Measurements from ENCODE around the gene LRRC26.

Gene LRRC26

DNA sequence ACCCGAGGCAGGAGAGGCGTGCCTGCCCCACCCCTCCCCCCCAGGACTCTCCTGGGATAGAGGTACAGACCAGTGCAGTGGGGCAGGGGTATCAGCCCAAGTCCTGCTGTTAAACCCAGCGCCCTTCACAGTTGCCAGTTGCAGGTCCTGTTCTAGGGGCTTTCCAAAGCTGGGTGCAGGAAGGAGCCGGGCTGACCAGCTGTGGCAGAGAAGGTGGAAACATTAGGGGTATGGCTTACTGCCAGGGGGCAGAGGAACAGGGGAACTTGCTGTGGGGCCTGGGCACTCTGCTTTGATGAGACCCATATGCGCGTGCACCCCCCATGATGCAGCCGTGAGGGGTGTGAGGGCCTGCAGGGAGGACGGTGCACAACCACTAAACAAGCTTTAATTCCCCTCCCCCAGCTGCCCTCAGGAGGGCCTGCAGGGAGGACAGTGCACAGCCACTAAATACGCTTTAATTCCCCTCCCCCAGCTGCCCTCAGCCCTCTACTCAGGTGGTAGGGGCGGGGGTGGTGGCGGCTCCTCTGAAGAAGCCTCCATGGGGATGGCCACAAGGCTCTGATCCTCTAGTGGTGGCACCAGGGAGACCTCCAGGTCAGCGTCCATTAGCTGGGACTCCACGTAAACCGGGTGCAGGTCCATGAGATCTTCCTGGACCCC lies 766 bp upstream of the LRRC26 start:
- Histone ChIP-seq H3K4me3 (replicated peaks; ENCODE audit: insufficient read depth, low read length) (no peak overlapping the region), H3K27me3 (ENCODE audit: insufficient read depth, poor library complexity, severe bottlenecking) (peaks cover 14% of the 10 kb centered on the region), H3K27ac (replicated peaks) (no peak overlapping the region)
- TF ChIP-seq GABPA (IDR thresholded peaks at IDR 0.05; ENCODE audit: low read depth) = no peak
- TF ChIP-seq POLR2AphosphoS5 (IDR thresholded peaks at IDR 0.05; ENCODE audit: low read depth) = no peak
- TF ChIP-seq SPI1 (IDR thresholded peaks at IDR 0.05; ENCODE audit: borderline replicate concordance, low read depth) = no peak
- TF ChIP-seq, protein P1, sequence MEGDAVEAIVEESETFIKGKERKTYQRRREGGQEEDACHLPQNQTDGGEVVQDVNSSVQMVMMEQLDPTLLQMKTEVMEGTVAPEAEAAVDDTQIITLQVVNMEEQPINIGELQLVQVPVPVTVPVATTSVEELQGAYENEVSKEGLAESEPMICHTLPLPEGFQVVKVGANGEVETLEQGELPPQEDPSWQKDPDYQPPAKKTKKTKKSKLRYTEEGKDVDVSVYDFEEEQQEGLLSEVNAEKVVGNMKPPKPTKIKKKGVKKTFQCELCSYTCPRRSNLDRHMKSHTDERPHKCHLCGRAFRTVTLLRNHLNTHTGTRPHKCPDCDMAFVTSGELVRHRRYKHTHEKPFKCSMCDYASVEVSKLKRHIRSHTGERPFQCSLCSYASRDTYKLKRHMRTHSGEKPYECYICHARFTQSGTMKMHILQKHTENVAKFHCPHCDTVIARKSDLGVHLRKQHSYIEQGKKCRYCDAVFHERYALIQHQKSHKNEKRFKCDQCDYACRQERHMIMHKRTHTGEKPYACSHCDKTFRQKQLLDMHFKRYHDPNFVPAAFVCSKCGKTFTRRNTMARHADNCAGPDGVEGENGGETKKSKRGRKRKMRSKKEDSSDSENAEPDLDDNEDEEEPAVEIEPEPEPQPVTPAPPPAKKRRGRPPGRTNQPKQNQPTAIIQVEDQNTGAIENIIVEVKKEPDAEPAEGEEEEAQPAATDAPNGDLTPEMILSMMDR (IDR thresholded peaks at IDR 0.05; ENCODE audit: insufficient read depth, low read length) = no peak
- TF ChIP-seq REST (IDR thresholded peaks at IDR 0.05; ENCODE audit: insufficient replicate concordance, low read depth) = no peak
- DNase-seq (ENCODE audit: low read depth in 1 of 2, low spot score in 1 of 2) = no peak

GRCh38 chr9:137168904-137169856 lies 671 bp downstream of the LRRC26 start:
- Histone ChIP-seq H3K27me3 (ENCODE audit: insufficient read depth, poor library complexity, severe bottlenecking) (peaks cover 20% of the 10 kb centered on the region), H3K4me3 (replicated peaks; ENCODE audit: insufficient read depth, low read length) (peak overlapping the region; percentile 40), H3K27ac (replicated peaks) (no peak overlapping the region)
- TF ChIP-seq POLR2AphosphoS5 (IDR thresholded peaks at IDR 0.05; ENCODE audit: low read depth) = no peak
- DNase-seq (ENCODE audit: low read depth in 1 of 2, low spot score in 1 of 2) = peak; percentile 55 to 79

GRCh38 chr9:137168573-137168903 lies 1.3 kb downstream of the LRRC26 start:
- no peak for TF ChIP-seq SPI1 (IDR thresholded peaks at IDR 0.05; ENCODE audit: borderline replicate concordance, low read depth)
- TF ChIP-seq GABPA (IDR thresholded peaks at IDR 0.05; ENCODE audit: low read depth) = no peak
- TF ChIP-seq, protein P1 (IDR thresholded peaks at IDR 0.05; ENCODE audit: insufficient read depth, low read length) = no peak
- no peak for TF ChIP-seq REST (IDR thresholded peaks at IDR 0.05; ENCODE audit: insufficient replicate concordance, low read depth)
- TF ChIP-seq POLR2AphosphoS5 (IDR thresholded peaks at IDR 0.05; ENCODE audit: low read depth) = no peak; the same call in 1 of the 2 replicates
- Histone ChIP-seq H3K27me3 (ENCODE audit: insufficient read depth, poor library complexity, severe bottlenecking) (peaks cover 27% of the 10 kb centered on the region), H3K4me3 (replicated peaks; ENCODE audit: insufficient read depth, low read length) (peak overlapping the region; percentile 28), H3K27ac (replicated peaks) (no peak overlapping the region)
- DNase-seq (ENCODE audit: low read depth in 1 of 2, low spot score in 1 of 2) = peak in 1 of 2 experiments; percentile 10

All from HL-60 (cell line).